ENCODE measurements around the gene PHLDB2.

The PHLDB2 gene

DNA sequence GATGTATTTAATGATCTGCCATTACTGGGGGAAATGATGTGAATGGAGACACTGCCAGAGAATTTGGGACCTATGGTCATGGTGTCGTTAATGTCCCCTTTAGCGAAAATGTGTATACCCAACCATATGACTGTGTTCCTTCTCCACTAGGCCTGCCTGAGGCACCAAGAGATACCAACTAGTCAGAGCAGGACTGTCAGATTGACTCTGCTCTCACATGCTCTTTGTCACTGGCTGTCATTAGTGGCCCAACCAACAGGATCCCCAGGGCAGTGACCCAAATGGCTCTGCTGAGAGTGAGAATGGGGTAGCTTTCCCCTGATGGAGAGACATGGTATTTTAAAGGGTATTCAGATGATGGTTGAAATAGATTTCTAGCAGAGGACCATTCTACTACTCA is 142.5 kb downstream of the PHLDB2 start:
- no peak for DNase-seq

GRCh38 chr3:112002096-112002971 is 143.3 kb downstream of the PHLDB2 start:
- DNase-seq = peak in 1 of 2 donors; percentile 32

DNA sequence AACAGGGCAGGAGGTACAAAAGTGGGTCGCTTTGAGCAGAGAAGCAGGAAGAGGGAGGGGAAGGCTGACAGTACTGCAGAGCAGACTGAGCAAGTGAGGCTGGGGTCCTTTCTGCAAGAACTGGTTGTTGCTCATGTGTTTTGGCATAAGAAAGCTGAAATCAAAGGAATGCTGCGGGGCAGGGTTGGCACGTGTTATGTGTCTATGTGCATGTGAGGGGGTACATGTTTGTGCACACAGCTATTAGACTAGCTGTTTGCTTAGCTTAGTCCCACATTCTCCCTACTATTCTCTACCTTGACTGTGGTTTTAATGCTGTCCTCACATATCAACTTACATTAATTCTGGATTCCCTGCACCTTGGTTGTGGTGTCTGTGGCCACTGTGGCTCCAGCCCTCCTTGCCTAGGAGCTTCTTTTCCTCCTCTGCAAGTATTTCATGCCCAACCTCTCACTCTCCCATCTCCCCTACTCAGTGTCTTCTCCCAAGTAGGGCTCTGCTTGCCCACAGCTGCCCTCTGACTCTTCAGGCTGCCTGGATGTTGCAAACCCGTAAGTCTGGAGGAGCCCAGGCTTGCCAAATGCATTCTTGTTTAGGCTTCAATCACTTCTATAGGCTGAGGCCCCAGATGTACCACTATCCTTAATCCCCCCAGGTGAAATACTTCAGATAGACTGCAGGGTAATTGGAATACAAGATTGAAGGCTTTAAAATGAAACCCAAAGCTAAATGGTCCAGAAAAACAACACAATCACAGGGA is 144.4 kb downstream of the PHLDB2 start:
- DNase-seq = no peak

DNA sequence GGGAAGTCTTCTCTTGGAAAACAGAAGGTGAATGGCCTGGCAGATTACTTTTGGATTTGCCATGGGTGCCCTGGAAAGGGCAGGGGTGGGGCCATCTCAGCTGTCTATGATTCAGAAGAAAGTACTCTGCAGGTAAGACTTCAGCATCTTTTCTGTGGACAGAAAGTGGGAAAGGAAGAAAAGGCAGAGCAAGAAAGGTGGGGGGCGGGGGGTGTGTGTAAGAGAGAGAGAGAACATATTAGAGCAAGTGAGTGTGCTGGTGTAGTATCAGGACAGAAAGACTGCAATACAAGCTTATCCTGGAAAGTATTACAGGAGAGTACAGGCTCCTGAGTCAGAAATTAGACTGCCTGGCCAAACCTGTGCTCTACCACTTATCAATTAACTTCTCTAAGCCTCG is 145.1 kb downstream of the PHLDB2 start:
- DNase-seq = no peak

DNA sequence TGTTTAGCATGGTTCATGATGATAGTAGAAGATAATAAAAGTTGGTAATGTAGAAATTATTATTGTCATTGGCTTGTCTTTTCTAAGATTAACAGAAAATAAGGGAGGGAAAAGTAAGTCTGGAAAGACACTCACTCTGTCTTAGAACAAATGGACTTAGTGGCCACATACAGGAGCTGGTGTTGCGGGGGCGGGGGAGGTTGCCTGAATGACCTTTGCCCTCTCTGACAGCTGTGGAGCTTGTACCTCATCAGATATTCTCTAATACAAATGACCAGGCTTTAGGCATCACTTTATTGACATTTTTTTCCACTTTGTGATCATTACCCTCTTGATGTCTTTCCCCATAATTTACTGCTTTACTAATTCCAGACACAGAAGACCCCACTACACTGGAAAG is 145.6 kb downstream of the PHLDB2 start:
- DNase-seq = no peak

DNA sequence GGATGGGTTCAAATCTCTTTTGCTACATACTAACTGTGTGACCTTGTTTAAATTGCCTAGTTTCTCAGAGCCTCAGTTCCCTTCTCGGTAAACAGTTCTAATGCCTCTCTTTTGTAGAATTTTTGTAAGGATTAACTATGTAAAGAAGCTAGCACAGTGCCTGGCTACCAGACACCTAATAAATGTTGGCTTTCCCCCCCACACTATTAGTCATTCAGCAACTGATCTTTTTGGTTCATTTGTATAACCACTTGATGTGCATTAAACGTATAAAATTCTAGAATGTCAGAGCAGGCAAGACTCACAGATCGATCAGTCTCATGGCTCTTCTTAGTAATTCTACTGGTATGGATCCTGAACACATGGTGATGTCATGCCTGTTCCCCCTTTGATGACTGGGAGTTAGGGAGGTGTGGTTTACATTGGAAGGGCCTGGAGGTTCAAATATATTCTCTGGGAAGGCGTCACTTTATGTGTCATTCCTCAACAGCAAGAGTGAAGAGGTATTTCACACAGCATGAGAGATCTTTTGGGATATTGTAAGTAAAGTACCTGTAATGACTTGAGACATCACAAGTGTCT is 146.1 kb downstream of the PHLDB2 start:
- DNase-seq = no peak

DNA sequence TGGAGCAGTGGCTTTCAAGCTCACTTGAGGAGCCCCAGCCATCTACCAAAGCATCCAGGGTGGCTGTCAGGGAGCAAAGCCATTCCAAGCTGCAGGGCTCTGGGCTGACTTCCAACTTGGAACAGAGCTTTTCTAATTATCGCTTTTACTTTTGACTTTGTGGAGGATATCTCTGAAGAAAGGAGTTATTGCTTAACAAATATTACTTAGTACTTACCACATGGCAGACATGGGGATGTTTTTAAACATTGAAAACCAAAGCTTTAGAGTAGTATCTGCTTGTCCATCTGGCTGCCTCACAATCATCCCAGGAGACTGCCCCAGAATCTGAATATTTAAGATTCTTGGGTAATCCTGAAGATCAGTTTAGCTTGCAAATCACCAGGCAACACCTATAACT is 148.6 kb downstream of the PHLDB2 start:
- no peak for DNase-seq

- DNase-seq = no peak
Observed at GRCh38 chr3:112009670-112010069, 150.6 kb downstream of the PHLDB2 start.

DNA sequence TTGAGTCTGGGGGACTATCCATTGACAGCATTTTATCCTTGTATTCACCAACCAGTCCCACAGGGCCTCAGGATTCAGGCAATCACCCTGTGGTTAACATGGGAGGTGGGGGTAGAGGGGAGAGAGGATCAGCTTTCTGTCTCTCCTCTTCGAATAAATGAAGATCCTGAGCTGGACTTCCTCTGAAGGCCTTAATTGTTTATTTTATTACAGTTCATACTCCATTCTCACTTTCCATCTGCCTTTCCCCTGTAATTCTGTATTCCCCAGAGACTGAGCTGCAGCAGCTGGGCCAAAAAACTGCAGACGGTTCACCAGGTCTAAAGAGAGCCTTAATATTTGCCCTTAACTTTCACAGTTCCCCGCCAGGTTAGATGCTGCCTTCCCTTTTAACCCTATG is 151.6 kb downstream of the PHLDB2 start:
- no peak for DNase-seq

- DNase-seq = no peak
Observed at GRCh38 chr3:112011376-112011940, 152.4 kb downstream of the PHLDB2 start.

- no peak for DNase-seq
Observed at GRCh38 chr3:112012205-112012992, 153.3 kb downstream of the PHLDB2 start.

DNA sequence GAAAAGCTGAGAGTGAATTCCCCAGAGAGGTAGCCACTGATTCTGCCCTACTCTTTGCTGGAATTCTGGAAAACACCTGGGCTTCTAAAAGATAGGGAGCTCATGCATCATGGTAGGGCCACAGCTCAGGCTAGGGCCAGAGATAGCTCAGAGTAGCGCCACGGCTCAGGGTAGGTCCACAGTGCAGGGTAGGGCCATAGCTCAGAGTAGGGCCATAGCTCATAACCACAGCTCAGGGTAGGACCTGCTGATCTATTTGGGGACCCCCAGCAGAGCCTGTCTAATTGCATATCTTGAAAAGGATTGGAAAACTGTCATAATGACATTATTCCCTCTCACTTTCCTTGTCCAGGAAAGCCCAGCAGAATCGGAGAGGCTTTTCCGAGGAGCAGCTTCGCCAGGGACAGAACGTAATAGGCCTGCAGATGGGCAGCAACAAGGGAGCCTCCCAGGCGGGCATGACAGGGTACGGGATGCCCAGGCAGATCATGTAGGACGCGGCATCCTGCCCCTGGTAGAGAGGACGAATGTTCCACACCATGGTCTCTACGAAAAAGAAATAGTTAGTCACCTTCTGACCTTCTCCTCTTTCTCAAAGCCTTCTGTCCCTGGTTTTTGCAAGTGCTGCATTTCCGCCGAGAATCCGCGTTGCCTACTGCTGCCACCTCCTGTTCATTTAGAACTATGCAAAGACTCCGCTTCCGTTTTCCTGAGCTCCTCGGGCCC is 154.2 kb downstream of the PHLDB2 start:
- peak; percentile 45 to 52 for DNase-seq

GRCh38 chr3:112013784-112014143 is 154.7 kb downstream of the PHLDB2 start:
- DNase-seq = no peak

DNA sequence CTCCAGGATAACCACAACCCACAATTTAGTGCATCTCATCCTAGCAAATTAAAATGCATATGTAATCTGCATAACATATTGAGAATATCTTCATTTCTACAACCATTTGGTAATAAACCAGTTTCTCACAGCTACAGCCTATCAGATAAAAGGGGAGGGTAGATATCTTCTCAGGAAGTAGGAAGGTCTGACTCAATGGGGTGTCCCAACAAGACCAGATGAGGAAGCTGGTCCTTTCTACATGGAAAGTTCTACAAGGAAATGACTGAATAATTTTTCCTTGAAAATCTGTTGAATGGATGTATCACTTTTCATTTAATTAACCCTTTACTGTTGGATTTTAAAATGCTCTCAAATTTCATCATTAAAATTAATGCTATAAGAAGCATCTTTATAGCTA is 158.0 kb downstream of the PHLDB2 start:
- no peak for DNase-seq

DNA sequence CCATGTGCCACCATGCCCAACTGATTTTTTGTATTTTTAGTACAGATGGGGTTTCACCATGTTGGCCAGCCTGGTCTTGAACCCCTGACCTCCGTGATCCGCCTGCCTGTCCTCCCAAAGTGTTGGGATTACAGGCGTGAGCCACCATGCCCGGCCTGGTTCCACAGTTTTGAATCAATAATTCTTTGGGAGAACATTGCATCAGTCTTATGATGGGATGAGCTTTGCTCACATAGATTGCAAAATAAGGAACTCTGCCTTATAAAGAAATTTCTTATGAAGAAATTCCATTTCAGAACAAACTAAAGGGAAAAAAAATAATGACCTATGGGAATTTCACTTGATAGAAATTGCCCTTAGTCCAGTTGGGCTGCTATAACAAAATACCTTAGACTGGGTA is 159.6 kb downstream of the PHLDB2 start:
- DNase-seq = no peak

DNA sequence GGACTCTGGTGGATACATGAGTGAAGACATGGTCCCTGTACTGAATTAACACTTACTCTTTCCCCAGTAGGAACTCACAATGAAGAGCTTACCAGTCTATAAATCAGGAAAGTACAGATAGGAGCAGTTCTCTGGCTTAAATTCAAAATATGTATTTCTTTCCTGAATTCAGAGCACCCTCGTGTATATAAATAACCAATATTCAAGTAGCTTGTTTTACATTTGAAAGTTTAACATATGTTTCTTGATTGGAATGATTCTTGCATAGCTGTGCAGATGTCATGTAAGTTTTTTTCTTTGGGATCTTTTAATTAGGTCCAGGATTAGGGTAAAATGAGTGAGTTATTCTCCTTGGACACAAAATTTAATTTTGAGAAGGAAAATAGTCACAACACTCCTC is 160.7 kb downstream of the PHLDB2 start:
- no peak for DNase-seq

GRCh38 chr3:112020674-112021085 is 161.6 kb downstream of the PHLDB2 start:
- DNase-seq = no peak
